ENCODE results near the gene CCDC78.

Gene CCDC78

DNA sequence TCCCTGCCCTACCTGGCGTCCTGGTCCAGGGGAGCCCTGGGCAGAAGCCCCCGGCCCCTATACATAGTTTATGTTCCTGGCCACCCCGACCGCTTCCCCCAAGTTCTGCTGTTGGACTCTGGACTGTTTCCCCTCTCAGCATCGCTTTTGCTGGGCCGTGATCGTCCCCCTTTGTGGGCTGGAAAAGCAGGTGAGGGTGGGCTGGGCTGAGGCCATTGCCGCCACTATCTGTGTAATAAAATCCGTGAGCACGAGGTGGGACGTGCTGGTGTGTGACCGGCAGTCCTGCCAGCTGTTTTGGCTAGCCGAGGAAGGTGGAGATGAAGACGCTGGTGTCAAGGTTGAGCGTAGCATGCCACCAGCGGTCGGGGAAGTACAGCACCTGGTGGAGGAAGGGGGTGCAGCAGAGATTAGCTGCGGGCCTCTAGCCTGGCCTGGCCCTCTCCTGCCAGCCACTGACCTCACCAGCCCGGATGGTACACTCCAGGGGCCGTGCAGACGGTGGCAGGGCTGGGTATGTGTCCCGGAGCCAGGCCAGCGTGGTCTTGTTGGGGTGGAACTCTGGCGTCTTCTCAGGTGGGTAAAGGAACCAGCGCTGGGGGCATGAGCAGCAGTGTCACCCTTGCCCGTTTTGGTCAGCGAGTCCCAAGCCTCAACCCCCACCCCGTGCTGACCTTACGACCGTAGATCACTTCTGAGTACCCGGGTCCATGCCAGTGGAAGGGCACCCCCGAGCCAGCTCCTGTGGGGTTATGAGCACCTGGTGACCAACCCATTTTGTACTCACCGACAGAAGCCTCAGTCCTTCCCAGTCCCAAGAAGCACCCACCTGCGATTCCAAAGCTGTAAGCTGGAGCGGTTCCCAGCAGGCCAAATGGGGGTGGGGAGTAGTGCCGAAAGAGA is 43.5 kb downstream of the CCDC78 start:
- peak overlapping the region; percentile 69 for H3K4me3 ChIP-seq (ENCODE audit: low read depth, low read length)
- no peak for DNase-seq (ENCODE audit: low read depth)
- TF ChIP-seq, protein P1, sequence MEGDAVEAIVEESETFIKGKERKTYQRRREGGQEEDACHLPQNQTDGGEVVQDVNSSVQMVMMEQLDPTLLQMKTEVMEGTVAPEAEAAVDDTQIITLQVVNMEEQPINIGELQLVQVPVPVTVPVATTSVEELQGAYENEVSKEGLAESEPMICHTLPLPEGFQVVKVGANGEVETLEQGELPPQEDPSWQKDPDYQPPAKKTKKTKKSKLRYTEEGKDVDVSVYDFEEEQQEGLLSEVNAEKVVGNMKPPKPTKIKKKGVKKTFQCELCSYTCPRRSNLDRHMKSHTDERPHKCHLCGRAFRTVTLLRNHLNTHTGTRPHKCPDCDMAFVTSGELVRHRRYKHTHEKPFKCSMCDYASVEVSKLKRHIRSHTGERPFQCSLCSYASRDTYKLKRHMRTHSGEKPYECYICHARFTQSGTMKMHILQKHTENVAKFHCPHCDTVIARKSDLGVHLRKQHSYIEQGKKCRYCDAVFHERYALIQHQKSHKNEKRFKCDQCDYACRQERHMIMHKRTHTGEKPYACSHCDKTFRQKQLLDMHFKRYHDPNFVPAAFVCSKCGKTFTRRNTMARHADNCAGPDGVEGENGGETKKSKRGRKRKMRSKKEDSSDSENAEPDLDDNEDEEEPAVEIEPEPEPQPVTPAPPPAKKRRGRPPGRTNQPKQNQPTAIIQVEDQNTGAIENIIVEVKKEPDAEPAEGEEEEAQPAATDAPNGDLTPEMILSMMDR (conservative IDR thresholded peaks at IDR 0.05; ENCODE audit: low read depth, low read length) = no peak

DNA sequence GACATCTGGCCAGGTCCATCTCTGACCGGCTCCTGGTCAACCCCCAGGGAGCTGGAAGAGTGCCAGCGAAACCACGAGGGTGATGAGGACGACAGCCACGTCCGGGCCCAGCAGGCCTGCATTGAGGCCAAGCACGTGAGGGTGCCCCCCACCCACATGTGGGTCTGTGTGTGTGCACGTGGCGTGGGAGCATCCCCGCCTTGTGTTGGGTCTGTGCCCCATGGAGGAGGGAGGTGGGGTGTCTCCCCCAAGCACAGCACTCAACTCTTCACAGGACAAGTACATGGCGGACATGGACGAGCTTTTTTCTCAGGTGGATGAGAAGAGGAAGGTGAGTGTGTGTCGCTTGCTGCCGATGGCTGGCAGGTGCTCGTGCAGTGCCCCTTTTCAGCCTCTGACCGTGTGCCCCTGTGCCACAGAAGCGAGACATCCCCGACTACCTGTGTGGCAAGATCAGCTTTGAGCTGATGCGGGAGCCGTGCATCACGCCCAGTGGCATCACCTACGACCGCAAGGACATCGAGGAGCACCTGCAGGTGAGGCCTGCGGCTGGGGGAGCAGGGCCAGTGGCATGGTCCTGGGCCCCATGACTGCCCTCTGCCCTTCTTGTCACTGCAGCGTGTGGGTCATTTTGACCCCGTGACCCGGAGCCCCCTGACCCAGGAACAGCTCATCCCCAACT is 44.4 kb downstream of the CCDC78 start:
- peak overlapping the region; percentile 82 for H3K4me3 ChIP-seq (ENCODE audit: low read depth, low read length)
- TF ChIP-seq, protein P1 (conservative IDR thresholded peaks at IDR 0.05; ENCODE audit: low read depth, low read length) = no peak
- DNase-seq (ENCODE audit: low read depth) = peak; percentile 66

DNA sequence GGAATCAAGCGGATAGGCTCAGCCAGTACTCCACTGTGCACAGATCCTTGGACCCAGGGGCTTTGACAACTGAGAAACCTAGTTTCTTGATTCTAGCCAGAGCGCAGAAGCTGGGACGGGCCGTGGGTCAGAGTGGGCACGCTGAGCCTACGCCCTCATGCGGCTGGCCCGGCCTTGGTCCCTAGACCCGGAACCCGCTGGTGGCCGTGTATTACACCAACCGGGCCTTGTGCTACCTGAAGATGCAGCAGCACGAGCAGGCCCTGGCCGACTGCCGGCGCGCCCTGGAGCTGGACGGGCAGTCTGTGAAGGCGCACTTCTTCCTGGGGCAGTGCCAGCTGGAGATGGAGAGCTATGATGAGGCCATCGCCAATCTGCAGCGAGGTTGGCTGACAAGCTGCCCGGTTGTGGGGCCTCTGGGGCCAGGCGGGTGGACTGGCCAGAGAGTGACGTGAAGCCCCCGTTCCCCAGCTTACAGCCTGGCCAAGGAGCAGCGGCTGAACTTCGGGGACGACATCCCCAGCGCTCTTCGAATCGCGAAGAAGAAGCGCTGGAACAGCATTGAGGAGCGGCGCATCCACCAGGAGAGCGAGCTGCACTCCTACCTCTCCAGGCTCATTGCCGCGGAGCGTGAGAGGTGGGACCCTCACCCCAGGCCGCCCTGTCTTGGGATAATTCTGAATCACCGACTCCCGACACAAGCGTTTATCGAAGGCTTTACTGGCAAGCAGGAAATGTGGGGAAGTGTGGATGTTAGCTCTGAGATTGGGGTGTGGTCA is 45.1 kb downstream of the CCDC78 start:
- TF ChIP-seq, protein P1 (conservative IDR thresholded peaks at IDR 0.05; ENCODE audit: low read depth, low read length) = peak; percentile 21
- peak overlapping the region; percentile 82 for H3K4me3 ChIP-seq (ENCODE audit: low read depth, low read length)
- peak; percentile 40 for DNase-seq (ENCODE audit: low read depth)

DNA sequence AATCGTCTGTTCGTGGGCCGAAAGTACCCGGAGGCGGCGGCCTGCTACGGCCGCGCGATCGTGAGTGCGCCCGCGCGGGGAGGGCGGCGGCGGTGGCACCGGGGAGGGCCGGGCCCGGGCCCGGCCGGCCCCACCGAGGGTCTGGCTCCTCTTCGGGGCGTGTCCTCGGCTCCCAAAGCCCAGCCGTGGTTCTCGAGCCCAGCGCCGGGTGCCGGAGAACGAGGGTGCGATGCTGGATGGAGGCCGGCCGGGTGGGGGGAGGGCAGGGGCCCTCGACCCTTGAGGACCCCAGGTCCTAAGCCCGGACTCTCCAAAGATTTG is 45.7 kb downstream of the CCDC78 start:
- TF ChIP-seq, protein P1 (conservative IDR thresholded peaks at IDR 0.05; ENCODE audit: low read depth, low read length) = no peak
- no peak for DNase-seq (ENCODE audit: low read depth)
- peak overlapping the region; percentile 82 for H3K4me3 ChIP-seq (ENCODE audit: low read depth, low read length)

DNA sequence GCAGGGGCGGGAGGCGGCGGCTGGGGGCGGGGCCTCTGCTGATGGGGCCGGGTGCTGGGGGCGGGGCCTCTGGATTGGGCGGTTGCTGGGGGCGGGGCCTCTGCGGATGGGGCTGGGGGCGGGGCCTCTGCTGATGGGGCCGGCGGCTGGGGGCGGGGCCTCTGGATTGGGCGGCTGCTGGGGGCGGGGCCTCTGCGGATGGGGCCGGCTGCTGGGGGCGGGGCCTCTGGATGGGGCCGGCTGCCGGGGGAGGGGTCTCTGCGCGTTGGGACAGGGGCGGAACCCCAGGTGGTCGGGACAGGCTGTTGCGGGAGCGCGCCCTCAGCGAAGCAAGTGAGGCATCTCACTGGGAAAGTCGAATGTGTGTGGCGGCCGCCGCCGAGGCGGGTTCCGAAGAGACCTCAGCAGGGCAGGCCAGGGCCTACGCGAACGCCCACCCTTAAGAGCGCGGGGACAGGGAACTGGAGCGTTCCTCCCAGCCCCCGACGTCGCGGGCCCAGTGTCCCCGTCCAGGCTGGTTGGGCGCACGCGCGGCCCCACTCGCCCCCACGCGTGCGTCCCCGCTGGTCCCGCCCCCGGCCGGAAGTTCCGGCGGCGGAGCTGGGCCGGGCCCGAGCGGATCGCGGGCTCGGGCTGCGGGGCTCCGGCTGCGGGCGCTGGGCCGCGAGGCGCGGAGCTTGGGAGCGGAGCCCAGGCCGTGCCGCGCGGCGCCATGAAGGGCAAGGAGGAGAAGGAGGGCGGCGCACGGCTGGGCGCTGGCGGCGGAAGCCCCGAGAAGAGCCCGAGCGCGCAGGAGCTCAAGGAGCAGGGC is 46.2 kb downstream of the CCDC78 start, which contains the start of gene STUB1:
TSS of gene STUB1 (plus strand) at position 597 of the 811 bp plus-strand sequence. CDS start at position 713, 116 bp downstream.
- peak; percentile 87 for DNase-seq (ENCODE audit: low read depth)
- TF ChIP-seq, protein P1 (conservative IDR thresholded peaks at IDR 0.05; ENCODE audit: low read depth, low read length) = no peak
- peak within 1 kb of the TSS; percentile 82 for H3K4me3 ChIP-seq (ENCODE audit: low read depth, low read length)
